Mesenteric fat pad (tissue), 1 donor: ENCODE results near the gene PUS7L. TPM values are rescaled to one million over a fixed set of nuclear protein-coding genes. Genes with fewer than 3 reads are reported as not detected.
"Not testable (repeated sequence)": the region's sequence is repeated elsewhere in the genome, so short reads cannot be mapped to it uniquely, and the experiment has no call there.

ENCODE experiments used
- DNase-seq: peaks from one replicate; pipeline ENCODE4 v3.0.0-alpha.2; 2020; ENCODE audit warnings: low spot score
- total RNA-seq: library from RNA; stranded (reverse); fragmentation: NEBNext Ultra II Directional; extraction: Animal tissue kit (Norgen Biotek cat#: 25700); gene quantifications from one replicate; pipeline ENCODE4 v1.2.1, GENCODE V29; 2021
- donor health status: DM: yes; HTN: yes; CAD: no.

Gene PUS7L
- total RNA-seq, 1 donor from 2014 or later = 10.3 TPM

- DNase-seq = no peak
Measured at GRCh38 chr12:43750814-43751213, 7.8 kb downstream of the PUS7L start.

GRCh38 chr12:43749016-43749415 is 9.6 kb downstream of the PUS7L start:
- DNase-seq = no peak

- no peak for DNase-seq
Measured at GRCh38 chr12:43744826-43745225, 13.8 kb downstream of the PUS7L start.

GRCh38 chr12:43742106-43742505 is 16.5 kb downstream of the PUS7L start:
- no peak for DNase-seq

GRCh38 chr12:43740511-43741100 is 18.0 kb downstream of the PUS7L start:
- no peak for DNase-seq

- DNase-seq = no peak
Measured at GRCh38 chr12:43737646-43738045, 20.9 kb downstream of the PUS7L start.

- DNase-seq = no peak
Measured at GRCh38 chr12:43736927-43737440, 21.6 kb downstream of the PUS7L start.

GRCh38 chr12:43733687-43734086 is 24.9 kb downstream of the PUS7L start:
- DNase-seq = no peak

- no peak for DNase-seq
Measured at GRCh38 chr12:43730283-43730682, 28.3 kb downstream of the PUS7L start.

- DNase-seq = no peak
Measured at GRCh38 chr12:43728698-43729097, 29.9 kb downstream of the PUS7L start.

- DNase-seq = no peak
Measured at GRCh38 chr12:43728117-43728516, 30.5 kb downstream of the PUS7L start.

- DNase-seq = no peak
Measured at GRCh38 chr12:43723134-43723533, 35.5 kb downstream of the PUS7L start.

GRCh38 chr12:43722621-43723020 is 36.0 kb downstream of the PUS7L start:
- DNase-seq = no peak

- DNase-seq = no peak
Measured at GRCh38 chr12:43711348-43711747, 47.2 kb downstream of the PUS7L start.

- not testable (repeated sequence) for DNase-seq
Measured at GRCh38 chr12:43703772-43704171, 54.8 kb downstream of the PUS7L start.

GRCh38 chr12:43701194-43701593 is 57.4 kb downstream of the PUS7L start:
- not testable (repeated sequence) for DNase-seq

GRCh38 chr12:43696154-43696553 is 62.4 kb downstream of the PUS7L start:
- DNase-seq = no peak

GRCh38 chr12:43694879-43695278 is 63.7 kb downstream of the PUS7L start:
- DNase-seq = no peak

- DNase-seq = no peak
Measured at GRCh38 chr12:43692064-43692463, 66.5 kb downstream of the PUS7L start.

- not testable (repeated sequence) for DNase-seq
Measured at GRCh38 chr12:43685491-43685890, 73.1 kb downstream of the PUS7L start.

- DNase-seq = no peak
Measured at GRCh38 chr12:43676183-43676813, 82.3 kb downstream of the PUS7L start.

- no peak for DNase-seq
Measured at GRCh38 chr12:43675048-43675904, 83.3 kb downstream of the PUS7L start.
